K562 (cell line): Measurements from ENCODE around the gene MARK2. TPM values are rescaled to one million over a fixed set of nuclear protein-coding genes. Genes with fewer than 3 reads are reported as not detected.

Experiments
- ATAC-seq: fragments of 200-7000 bp; cut with Tn5 transposase; 3 replicates; pipeline ENCODE4 v1.9.1; 2020; ENCODE audit warnings: moderate library complexity
- BruUV-seq: library from RNA; stranded (reverse); fragments of 400-500 nt; replicated peaks from 2 replicates; lab custom pipeline; 2021; lab: Mats Ljungman, UMichigan
- CTCF ChIA-PET: fragments of 300-600 bp; formaldehyde crosslinking; extraction: SDS; loops from one replicate; lab custom pipeline; 2021; ENCODE audit warnings: low intra/inter-chr PET ratio; lab: Yijun Ruan, JAX
- POLR2A ChIA-PET: fragments of 300-600, 350-650 bp; sonication (Branson Sonifier 250); formaldehyde crosslinking; extraction: SDS; loops from one replicate; lab custom pipeline; 2021; ENCODE audit warnings: antibody characterized with exemption, inconsistent platforms; lab: Yijun Ruan, JAX
- DNase-seq, 4 experiments: peaks; one replicate each; pipeline versions ENCODE4 v3.0.0 to v3.0.0-alpha.2; 2011 to 2018; ENCODE audit warnings: low spot score in 3 of 4, mixed read lengths in 3 of 4; ENCODE audit errors: extremely low read depth in 1 of 4
- FAIRE-seq: peaks from 2 replicates; lab custom pipeline; 2011; peaks lifted over from hg19 to GRCh38; lab: Jason Lieb, UNC
- H2AFZ ChIP-seq: 2 replicates; pipeline ENCODE4 v1.6.0; 2011; ENCODE audit warnings: low read depth, low read length, control low read depth, inconsistent platforms
- H3K27ac ChIP-seq: fragments of 200-600 bp; 3 replicates; pipeline ENCODE4 v1.8.0; 2011; ENCODE audit warnings: low read depth, mild to moderate bottlenecking, control low read depth, inconsistent platforms, low read length, moderate library complexity, mixed read lengths; ENCODE audit errors: extremely low read depth
- H3K27me3 ChIP-seq, 2 experiments: fragments of 300-600 bp in 1 of 2; 2 replicates in 1 of 2; 3 replicates in 1 of 2; pipeline versions ENCODE4 v1.6.0 to v1.8.0; 2011; ENCODE audit warnings: inconsistent platforms in 2 of 2, low read length in 2 of 2, mild to moderate bottlenecking in 1 of 2, mixed read lengths in 1 of 2, moderate library complexity in 1 of 2; ENCODE audit not compliant: control insufficient read depth in 2 of 2, insufficient read depth in 2 of 2
- H3K36me3 ChIP-seq: fragments of 300-600 bp; 3 replicates; pipeline ENCODE4 v1.8.0; 2011; ENCODE audit warnings: mild to moderate bottlenecking, low read length, inconsistent platforms; ENCODE audit not compliant: control insufficient read depth, insufficient read depth
- H3K4me1 ChIP-seq, 2 experiments: fragments of 200-600 bp in 1 of 2; replicated peaks in 1 of 2; 2 replicates in 1 of 2; 3 replicates in 1 of 2; pipeline versions ENCODE4 v1.5.1 to v1.8.0; 2011; ENCODE audit warnings: inconsistent platforms in 2 of 2, low read length in 2 of 2, mild to moderate bottlenecking in 1 of 2, mixed read lengths in 1 of 2, moderate library complexity in 1 of 2; ENCODE audit not compliant: control insufficient read depth in 2 of 2, insufficient read depth in 2 of 2
- H3K4me2 ChIP-seq: 2 replicates; pipeline ENCODE4 v1.6.1; 2011; ENCODE audit warnings: low read length, control low read depth, inconsistent platforms, mixed read lengths; ENCODE audit not compliant: insufficient read depth
- H3K4me3 ChIP-seq: fragments of 200-600 bp; sonication (generic), shearing (Covaris generic); 2 replicates; pipeline ENCODE4 v1.5.1; 2016; ENCODE audit warnings: control low read depth, inconsistent platforms
- H3K79me2 ChIP-seq: fragments of 200-600 bp; 3 replicates; pipeline ENCODE4 v1.8.0; 2011; ENCODE audit warnings: low read length, inconsistent platforms; ENCODE audit not compliant: control insufficient read depth, insufficient read depth
- H3K9ac ChIP-seq, 2 experiments: 2 replicates each; pipeline versions ENCODE4 v1.6.0 to v1.6.1; 2011; ENCODE audit warnings: low read depth in 2 of 2, low read length in 2 of 2, control low read depth in 1 of 2, inconsistent platforms in 1 of 2, mild to moderate bottlenecking in 1 of 2, mixed read lengths in 1 of 2; ENCODE audit not compliant: insufficient read depth in 1 of 2
- H3K9me1 ChIP-seq: one replicate; pipeline ENCODE4 v1.6.0; 2011; ENCODE audit warnings: inconsistent platforms, mild to moderate bottlenecking, low read length, moderate library complexity; ENCODE audit not compliant: control insufficient read depth, insufficient read depth
- H3K9me3 ChIP-seq: replicated peaks from 2 replicates; pipeline ENCODE4 v1.5.1; 2011; ENCODE audit warnings: low read depth, low read length, inconsistent platforms; ENCODE audit not compliant: control insufficient read depth, insufficient read depth
- H4K20me1 ChIP-seq: replicated peaks from 2 replicates; pipeline ENCODE4 v1.6.1; 2011; ENCODE audit warnings: low read length, inconsistent platforms, mixed read lengths; ENCODE audit not compliant: control insufficient read depth, insufficient read depth
- EHMT2 ChIP-seq: fragments of 450-650 bp; IDR thresholded peaks from 2 replicates; pipeline ENCODE4 v1.6.1; 2018; ENCODE audit warnings: antibody characterized with exemption
- POLR2AphosphoS5 ChIP-seq: IDR thresholded peaks from 2 replicates; pipeline ENCODE4 v1.6.1; 2011; ENCODE audit warnings: mild to moderate bottlenecking, low read depth, low read length, moderate library complexity; ENCODE audit not compliant: control insufficient read depth, insufficient read depth
- SLC30A9 ChIP-seq: fragments of 250-450 bp; sonication (Bioruptor Pico); IDR thresholded peaks from 2 replicates; pipeline ENCODE4 v1.8.0; 2022; ENCODE audit warnings: mild to moderate bottlenecking, moderate library complexity
- SNRNP70 ChIP-seq: fragments of 200-400 bp; formaldehyde crosslinking; optimal IDR thresholded peaks from 2 replicates; pipeline ENCODE3; 2017; ENCODE audit warnings: low read depth, low read length
- SRF ChIP-seq, 2 experiments: fragments of 250-450, 450-650 bp in 1 of 2; sonication (Bioruptor Pico) in 1 of 2; sonication (generic) in 1 of 2; formaldehyde crosslinking; IDR thresholded peaks; 2 replicates each; pipeline versions ENCODE4 v1.5.0 to v1.5.1; 2020 to 2022; ENCODE audit warnings: mild to moderate bottlenecking in 1 of 2, missing genetic modification reagents in 1 of 2
- SRSF3 ChIP-seq: fragments of 200-400 bp; formaldehyde crosslinking; IDR thresholded peaks from 2 replicates; pipeline ENCODE4 v1.6.1; 2016; ENCODE audit warnings: mild to moderate bottlenecking, low read length, moderate library complexity; ENCODE audit not compliant: insufficient read depth
- STAT5A ChIP-seq: IDR thresholded peaks from 2 replicates; pipeline ENCODE4 v1.6.1; 2012; ENCODE audit warnings: low read length, inconsistent platforms, borderline replicate concordance
- TFAM ChIP-seq: fragments of 250-450 bp; sonication (Bioruptor Pico); conservative IDR thresholded peaks from 2 replicates; pipeline ENCODE4 v1.5.0; 2021; ENCODE audit warnings: mild to moderate bottlenecking, moderate library complexity
- WHSC1 ChIP-seq: IDR thresholded peaks from one replicate; pipeline ENCODE4 v1.6.1; 2012; ENCODE audit warnings: low read length, control low read depth, inconsistent platforms
- ZHX1 ChIP-seq: fragments of 150-350 bp; conservative IDR thresholded peaks from 2 replicates; pipeline ENCODE4 v1.6.1; 2014; ENCODE audit warnings: low read length
- ZNF12 ChIP-seq: sonication (generic); formaldehyde crosslinking; IDR thresholded peaks from 2 replicates; pipeline ENCODE4 v1.4.0; 2020; ENCODE audit warnings: mild to moderate bottlenecking, missing genetic modification reagents
- ZNF143 ChIP-seq: sonication (generic); formaldehyde crosslinking; IDR thresholded peaks from 2 replicates; pipeline ENCODE4 v1.9.0; 2022; ENCODE audit warnings: mild to moderate bottlenecking, missing genetic modification reagents
- ZNF511 ChIP-seq: sonication (generic); formaldehyde crosslinking; IDR thresholded peaks from 2 replicates; pipeline ENCODE4 v1.8.0; 2022; ENCODE audit warnings: mild to moderate bottlenecking, missing genetic modification reagents
- ZNF707 ChIP-seq: fragments of 250-450 bp; sonication (Bioruptor Pico); conservative IDR thresholded peaks from 2 replicates; pipeline ENCODE4 v1.8.0; 2022; ENCODE audit warnings: inconsistent platforms, mild to moderate bottlenecking, moderate library complexity
- ZNF717 ChIP-seq: fragments of 250-450 bp; sonication (Bioruptor Pico); IDR thresholded peaks from 2 replicates; pipeline ENCODE4 v1.5.0; 2021
- WGBS: fragments of 100-300 bp; shearing (Covaris generic); methylation state at CpG from one replicate; pipeline ENCODE4 v1.1.6; 2016; ENCODE audit warnings: low coverage, mixed read lengths; ENCODE audit not compliant: insufficient coverage; ENCODE audit errors: missing lambda C conversion rate; 5-methylcytosine and 5-hydroxymethylcytosine counted together
- in situ Hi-C: fragments of 300-500 bp; cut with MboI; formaldehyde crosslinking; loops from 4 replicates; pipeline ENCODE4 v1.15.0; 2018; ENCODE audit warnings: inconsistent platforms, mixed read lengths
- intact Hi-C: fragments of 100-400 bp; cut with micrococcal nuclease; formaldehyde crosslinking; loops from 2 replicates; pipeline ENCODE4 v1.14.2; 2022
- polyA plus RNA-seq, 8 experiments: library from polyadenylated mRNA; depleted of rRNA in 4 of 8; stranded (reverse) in 5 of 8; unstranded in 3 of 8; fragments of >200 nt; fragmentation: Nextera tagmentation in 2 of 8; fragmentation: Illumina TruSeq in 1 of 8; extraction: Ambion mirVana in 2 of 8; extraction: Trizol in 1 of 8; gene quantifications; 2 replicates each; pipeline versions ENCODE4 v1.2.1 to v1.2.3, GENCODE V29; 2011 to 2014; ENCODE audit warnings: inconsistent platforms in 1 of 8, missing spikeins in 1 of 8
- total RNA-seq, 7 experiments: library from RNA; depleted of rRNA in 6 of 7; stranded (reverse); fragments of >200 nt in 6 of 7; fragmentation: Illumina TruSeq in 2 of 7; extraction: Trizol in 2 of 7; gene quantifications; 2 replicates each; pipeline versions ENCODE4 v1.2.1 to v1.2.3, GENCODE V29; 2011 to 2021; ENCODE audit warnings: low replicate concordance in 1 of 7
- TF ChIP-seq, protein P1 (sequence below): fragments of 250-450 bp; sonication (Bioruptor Pico); IDR thresholded peaks from 2 replicates; pipeline ENCODE4 v1.4.0; 2020; ENCODE audit warnings: mild to moderate bottlenecking

Gene MARK2
- total and polyA plus RNA-seq, 9 of the 15 experiments (the other 6 are each of a cell fraction or from before 2014, with no cell fraction given), result 0.32 to 43.5 (median 15.1) TPM

- TF ChIP-seq SLC30A9 (no peak), ZNF143 (CRISPR knock-in tag) (no peak), ZNF717 (CRISPR knock-in tag) (no peak), STAT5A (peak; percentile 8; the same call in 1 of the 2 replicates), ZNF12 (CRISPR knock-in tag) (no peak), POLR2AphosphoS5 (no peak), EHMT2 (peak; percentile 41; the same call in 1 of the 2 replicates), SRF (CRISPR knock-in tag; IDR thresholded peaks at IDR 0.05) (0 out of 4 replicates have a peak, but pooled peaks of 1 of the 2 experiments have one; percentile 67), ZNF707 (no peak), SRSF3 (no peak), SNRNP70 (no peak)
Observed at GRCh38 chr11:63871962-63872799, 33.3 kb downstream of the MARK2 start (continued).

GRCh38 chr11:63872800-63873197 lies 33.9 kb downstream of the MARK2 start:
- Histone ChIP-seq H3K9ac (peak overlapping the region in 1 of 2 experiments; percentile 86; a peak in 2 of 4 replicates), H3K36me3 (peaks cover 33% of the 10 kb centered on the region; the same call in 2 of the 3 replicates)
- no peak for ATAC-seq
- TF ChIP-seq WHSC1, result no peak
- TF ChIP-seq, protein P1, sequence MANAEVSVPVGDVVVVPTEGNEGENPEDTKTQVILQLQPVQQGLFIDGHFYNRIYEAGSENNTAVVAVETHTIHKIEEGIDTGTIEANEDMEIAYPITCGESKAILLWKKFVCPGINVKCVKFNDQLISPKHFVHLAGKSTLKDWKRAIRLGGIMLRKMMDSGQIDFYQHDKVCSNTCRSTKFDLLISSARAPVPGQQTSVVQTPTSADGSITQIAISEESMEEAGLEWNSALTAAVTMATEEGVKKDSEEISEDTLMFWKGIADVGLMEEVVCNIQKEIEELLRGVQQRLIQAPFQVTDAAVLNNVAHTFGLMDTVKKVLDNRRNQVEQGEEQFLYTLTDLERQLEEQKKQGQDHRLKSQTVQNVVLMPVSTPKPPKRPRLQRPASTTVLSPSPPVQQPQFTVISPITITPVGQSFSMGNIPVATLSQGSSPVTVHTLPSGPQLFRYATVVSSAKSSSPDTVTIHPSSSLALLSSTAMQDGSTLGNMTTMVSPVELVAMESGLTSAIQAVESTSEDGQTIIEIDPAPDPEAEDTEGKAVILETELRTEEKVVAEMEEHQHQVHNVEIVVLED, result no peak
- TF ChIP-seq ZHX1, result no peak
- TF ChIP-seq ZNF511, result no peak
- no peak for TF ChIP-seq TFAM (CRISPR knock-in tag)

More at GRCh38 chr11:63872800-63873197, 33.9 kb downstream of the MARK2 start:
- Histone ChIP-seq H3K4me3 (no peak overlapping the region), H3K4me2 (peak overlapping the region; percentile 87; the same call in 1 of the 2 replicates), H3K27ac (0 out of 3 replicates have a peak overlapping the region, but pooled peaks have one; percentile 29), H3K9me1 (no peaks in the 10 kb centered on the region), H3K27me3 (no peaks in the 10 kb centered on the region), H4K20me1 (peaks cover 5% of the 10 kb centered on the region; the same call in 1 of the 2 replicates), H3K79me2 (peaks cover 80% of the 10 kb centered on the region), H3K4me1 (peaks cover 35 to 39% of the 10 kb centered on the region in 2 experiments), H3K9me3 (no peaks in the 10 kb centered on the region), H2AFZ (no peak overlapping the region)
- POLR2A ChIA-PET, result interaction anchor here (0.6 to 1.8 kb wide), 11 partner anchors 10 to 198 kb away, joined by 3 to 8 read pairs (median 4); no protein-coding TSS in a partner anchor
- in situ Hi-C loops, result no loop called here
- WGBS, result 48% methylated on average over 4 of the region's 5 CpGs
- FAIRE-seq, result no peak
- BruUV-seq, result no TSS peak
- CTCF ChIA-PET, result interaction anchor here (1.7 kb wide), 1 partner anchor 35 kb away, joined by 12 read pairs; the partner anchor contains the start of gene MARK2
- peak in 2 of 4 experiments; percentile 31 to 38 for DNase-seq
- intact Hi-C loops, result loop anchor here (1.0 kb wide), 1 partner anchor 35 kb away; no protein-coding TSS in a partner anchor
